Measurements from ENCODE around the gene CDPF1. TPM values are rescaled to one million over a fixed set of nuclear protein-coding genes. Genes with fewer than 3 reads are reported as not detected.
A peak's percentile ranks its signal among the peaks of the same experiment; 100 is the strongest.
"Not testable (repeated sequence)": the region's sequence is repeated elsewhere in the genome, so short reads cannot be mapped to it uniquely, and the experiment has no call there.

CDPF1 gene
- total and polyA plus RNA-seq, 2 experiments from 2014 or later: 10.1 to 14.5 TPM

- TF ChIP-seq ETS1 (IDR thresholded peaks at IDR 0.05) (0 out of 2 replicates have a peak, but pooled peaks have one; percentile 29), CREB1 (CRISPR knock-in tag; IDR thresholded peaks at IDR 0.05; ENCODE audit: low read depth) (no peak), CTCF (conservative IDR thresholded peaks at IDR 0.05; ENCODE audit: low read depth in 2 of 2) (no peak), NANOG (IDR thresholded peaks at IDR 0.05; ENCODE audit: borderline replicate concordance) (no peak), ZNF114 (CRISPR knock-in tag; IDR thresholded peaks at IDR 0.05) (no peak), STAT1 (IDR thresholded peaks at IDR 0.05; ENCODE audit: unreplicated experiment) (no peak), POLR2AphosphoS5 (IDR thresholded peaks at IDR 0.05; ENCODE audit: low read depth) (peak; percentile 85), ZNF331 (CRISPR knock-in tag; IDR thresholded peaks at IDR 0.05; ENCODE audit: low read depth) (no peak)
- H3K27me3 Mint-ChIP-seq (ENCODE audit: insufficient read depth, low read depth, poor library complexity): peaks cover 32% of the 10 kb centered on the region
- no peak within 1 kb of the TSS for H3K27ac ChIP-seq (ENCODE audit: low read depth)
- no peaks in the 10 kb centered on the region for H3K9me2 ChIP-seq (ENCODE audit: insufficient read depth)
- H3K4me3 Mint-ChIP-seq: peak within 1 kb of the TSS; percentile 88
- H3K4me1 Mint-ChIP-seq: peaks cover 7% of the 10 kb centered on the region
- DNase-seq (ENCODE audit: low spot score) (peak; percentile 77), ATAC-seq (peak; percentile 90)
- peak within 1 kb of the TSS; percentile 97 for H2AFZ ChIP-seq
- no peaks in the 10 kb centered on the region; the same call in none of the 2 replicates for H4K20me1 ChIP-seq (replicated peaks; ENCODE audit: insufficient read depth)
- H3K4me1 ChIP-seq (ENCODE audit: insufficient read depth): no peaks in the 10 kb centered on the region
- no peak within 1 kb of the TSS for H3K27ac Mint-ChIP-seq
- peaks cover 31% of the 10 kb centered on the region for H3K27me3 ChIP-seq (ENCODE audit: insufficient read depth)
- H3K9me3 Mint-ChIP-seq: peaks cover 39% of the 10 kb centered on the region
- H3K36me3 ChIP-seq (ENCODE audit: insufficient read depth): no peaks in the 10 kb centered on the region
- peaks cover 31% of the 10 kb centered on the region for H3K36me3 Mint-ChIP-seq (ENCODE audit: low read depth)
- H3K79me2 ChIP-seq (replicated peaks; ENCODE audit: insufficient read depth): no peaks in the 10 kb centered on the region
- peak within 1 kb of the TSS; percentile 88 for H3K4me3 ChIP-seq
- peak within 1 kb of the TSS; percentile 85 for H3K4me2 ChIP-seq
- H3F3A ChIP-seq (replicated peaks; ENCODE audit: low read depth): 0 out of 2 replicates have a peak, but pooled peaks cover 3% of the 10 kb centered on the region
Observed at GRCh38 chr22:46267431-46268279, 17.6 kb upstream of the CDPF1 start, which contains the start of gene TTC38. Gene TTC38 (plus strand): TSS chr22:46268008. CDS start chr22:46268040, 32 bp downstream.

- H3K27me3 ChIP-seq (ENCODE audit: insufficient read depth): peaks cover 50% of the 10 kb centered on the region
- not testable (repeated sequence) for H3K27ac ChIP-seq (ENCODE audit: low read depth); ATAC-seq; H2AFZ ChIP-seq; H3F3A ChIP-seq (replicated peaks; ENCODE audit: low read depth); H3K4me1 Mint-ChIP-seq; H3K4me3 Mint-ChIP-seq; H3K79me2 ChIP-seq (replicated peaks; ENCODE audit: insufficient read depth); H3K4me1 ChIP-seq (ENCODE audit: insufficient read depth); H3K36me3 ChIP-seq (ENCODE audit: insufficient read depth); H3K4me2 ChIP-seq; H3K9me2 ChIP-seq (ENCODE audit: insufficient read depth); H3K4me3 ChIP-seq; DNase-seq (ENCODE audit: low spot score); H3K27ac Mint-ChIP-seq; H4K20me1 ChIP-seq (replicated peaks; ENCODE audit: insufficient read depth)
- H3K27me3 Mint-ChIP-seq (ENCODE audit: insufficient read depth, low read depth, poor library complexity): peaks cover 48% of the 10 kb centered on the region
- H3K9me3 Mint-ChIP-seq: peaks cover 49% of the 10 kb centered on the region
- H3K36me3 Mint-ChIP-seq (ENCODE audit: low read depth): peaks cover 34% of the 10 kb centered on the region
Observed at GRCh38 chr22:46265627-46266026, 15.5 kb upstream of the CDPF1 start.

GRCh38 chr22:46264520-46264919, 14.4 kb upstream of the CDPF1 start:
- not testable (repeated sequence) for H3K4me1 ChIP-seq (ENCODE audit: insufficient read depth); H3K4me3 Mint-ChIP-seq; H3K79me2 ChIP-seq (replicated peaks; ENCODE audit: insufficient read depth); H4K20me1 ChIP-seq (replicated peaks; ENCODE audit: insufficient read depth); H3K27ac ChIP-seq (ENCODE audit: low read depth); H3K36me3 ChIP-seq (ENCODE audit: insufficient read depth); DNase-seq (ENCODE audit: low spot score); H3K4me2 ChIP-seq; ATAC-seq; H3K4me3 ChIP-seq; H2AFZ ChIP-seq; H3K27ac Mint-ChIP-seq; H3K9me2 ChIP-seq (ENCODE audit: insufficient read depth); H3F3A ChIP-seq (replicated peaks; ENCODE audit: low read depth); H3K4me1 Mint-ChIP-seq
- Mint-ChIP-seq H3K27me3 (ENCODE audit: insufficient read depth, low read depth, poor library complexity) (peaks cover 52% of the 10 kb centered on the region), H3K9me3 (peaks cover 49% of the 10 kb centered on the region), H3K36me3 (ENCODE audit: low read depth) (peaks cover 34% of the 10 kb centered on the region)
- H3K27me3 ChIP-seq (ENCODE audit: insufficient read depth): peaks cover 60% of the 10 kb centered on the region

Data from GM23338 (cell line).